ENCODE data around the gene COG7.
"Not testable (repeated sequence)": the region's sequence is repeated elsewhere in the genome, so short reads cannot be mapped to it uniquely, and the experiment has no call there.

Gene COG7

GRCh38 chr16:23385441-23385840 lies 67.5 kb downstream of the COG7 start:
- no peak for DNase-seq (ENCODE audit: low read depth in 3 of 3)

- no peak for DNase-seq (ENCODE audit: low read depth in 3 of 3)
These were observed 68.1 kb downstream of the COG7 start for GRCh38 chr16:23384878-23385277.

- DNase-seq (ENCODE audit: low read depth in 3 of 3) = no peak
These were observed 69.1 kb downstream of the COG7 start for GRCh38 chr16:23383881-23384280.

- DNase-seq (ENCODE audit: low read depth in 3 of 3) = no peak
These were observed 70.7 kb downstream of the COG7 start for GRCh38 chr16:23382279-23382678.

GRCh38 chr16:23381702-23382101 lies 71.3 kb downstream of the COG7 start:
- DNase-seq (ENCODE audit: low read depth in 3 of 3) = not testable (repeated sequence)

GRCh38 chr16:23380501-23380951 lies 72.5 kb downstream of the COG7 start:
- DNase-seq (ENCODE audit: low read depth in 3 of 3) = no peak

GRCh38 chr16:23379707-23380106 lies 73.3 kb downstream of the COG7 start:
- no peak for DNase-seq (ENCODE audit: low read depth in 3 of 3)

GRCh38 chr16:23378921-23379320 lies 74.1 kb downstream of the COG7 start:
- DNase-seq (ENCODE audit: low read depth in 3 of 3) = no peak

GRCh38 chr16:23378256-23378655 lies 74.7 kb downstream of the COG7 start:
- no peak for DNase-seq (ENCODE audit: low read depth in 3 of 3)

GRCh38 chr16:23377071-23377931 lies 75.7 kb downstream of the COG7 start:
- no peak for DNase-seq (ENCODE audit: low read depth in 3 of 3)

- no peak for DNase-seq (ENCODE audit: low read depth in 3 of 3)
These were observed 77.3 kb downstream of the COG7 start for GRCh38 chr16:23375643-23376042.

- no peak for DNase-seq (ENCODE audit: low read depth in 3 of 3)
These were observed 78.1 kb downstream of the COG7 start for GRCh38 chr16:23374721-23375510.

GRCh38 chr16:23373436-23374219 lies 79.4 kb downstream of the COG7 start:
- DNase-seq (ENCODE audit: low read depth in 3 of 3) = no peak

- no peak for DNase-seq (ENCODE audit: low read depth in 3 of 3)
These were observed 81.6 kb downstream of the COG7 start for GRCh38 chr16:23371368-23371767.

- DNase-seq (ENCODE audit: low read depth in 3 of 3) = no peak
These were observed 83.6 kb downstream of the COG7 start for GRCh38 chr16:23369416-23369815.

GRCh38 chr16:23368469-23368868 lies 84.5 kb downstream of the COG7 start:
- no peak for DNase-seq (ENCODE audit: low read depth in 3 of 3)

GRCh38 chr16:23367988-23368387 lies 85.0 kb downstream of the COG7 start:
- DNase-seq (ENCODE audit: low read depth in 3 of 3) = no peak

GRCh38 chr16:23367564-23367963 lies 85.4 kb downstream of the COG7 start:
- no peak for DNase-seq (ENCODE audit: low read depth in 3 of 3)

- not testable (repeated sequence) for DNase-seq (ENCODE audit: low read depth in 3 of 3)
These were observed 86.6 kb downstream of the COG7 start for GRCh38 chr16:23366341-23366740.

- DNase-seq (ENCODE audit: low read depth in 3 of 3) = no peak
These were observed 87.3 kb downstream of the COG7 start for GRCh38 chr16:23365602-23366240.

GRCh38 chr16:23362460-23363317 lies 90.3 kb downstream of the COG7 start:
- no peak for DNase-seq (ENCODE audit: low read depth in 3 of 3)
